Vagina (tissue), 2 donors: ENCODE measurements around the gene TNS3.

Experiments
- POLR2A ChIP-seq, 2 donors: fragments of 450-650 bp; IDR thresholded peaks; one replicate each; pipeline ENCODE4 v1.6.1; 2017; ENCODE audit warnings: antibody characterized with exemption in 2 of 2, mild to moderate bottlenecking in 2 of 2, moderate library complexity in 2 of 2
- POLR2AphosphoS5 ChIP-seq, 2 donors: sonication (generic); formaldehyde crosslinking; IDR thresholded peaks; one replicate each; pipeline ENCODE4 v1.9.0; 2017; ENCODE audit warnings: antibody characterized with exemption in 2 of 2, mild to moderate bottlenecking in 2 of 2, low read depth in 1 of 2; ENCODE audit not compliant: insufficient read depth in 1 of 2
- TF ChIP-seq, protein P1 (sequence below), 3 experiments: fragments of 450-650 bp in 2 of 3; fragments of 200-600 bp in 1 of 3; sonication (generic) in 1 of 3; IDR thresholded peaks; one replicate each; pipeline ENCODE4 v1.5.1; 2017 to 2019; ENCODE audit warnings: antibody characterized with exemption in 3 of 3, mild to moderate bottlenecking in 2 of 3, moderate library complexity in 2 of 3

GRCh38 chr7:47549397-47549796 is 32.5 kb downstream of the TNS3 start:
- no peak for TF ChIP-seq POLR2A (IDR thresholded peaks at IDR 0.05)
- no peak for TF ChIP-seq POLR2AphosphoS5 (IDR thresholded peaks at IDR 0.05; ENCODE audit: insufficient read depth in 1 of 2, low read depth in 1 of 2)
- TF ChIP-seq, protein P1, sequence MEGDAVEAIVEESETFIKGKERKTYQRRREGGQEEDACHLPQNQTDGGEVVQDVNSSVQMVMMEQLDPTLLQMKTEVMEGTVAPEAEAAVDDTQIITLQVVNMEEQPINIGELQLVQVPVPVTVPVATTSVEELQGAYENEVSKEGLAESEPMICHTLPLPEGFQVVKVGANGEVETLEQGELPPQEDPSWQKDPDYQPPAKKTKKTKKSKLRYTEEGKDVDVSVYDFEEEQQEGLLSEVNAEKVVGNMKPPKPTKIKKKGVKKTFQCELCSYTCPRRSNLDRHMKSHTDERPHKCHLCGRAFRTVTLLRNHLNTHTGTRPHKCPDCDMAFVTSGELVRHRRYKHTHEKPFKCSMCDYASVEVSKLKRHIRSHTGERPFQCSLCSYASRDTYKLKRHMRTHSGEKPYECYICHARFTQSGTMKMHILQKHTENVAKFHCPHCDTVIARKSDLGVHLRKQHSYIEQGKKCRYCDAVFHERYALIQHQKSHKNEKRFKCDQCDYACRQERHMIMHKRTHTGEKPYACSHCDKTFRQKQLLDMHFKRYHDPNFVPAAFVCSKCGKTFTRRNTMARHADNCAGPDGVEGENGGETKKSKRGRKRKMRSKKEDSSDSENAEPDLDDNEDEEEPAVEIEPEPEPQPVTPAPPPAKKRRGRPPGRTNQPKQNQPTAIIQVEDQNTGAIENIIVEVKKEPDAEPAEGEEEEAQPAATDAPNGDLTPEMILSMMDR (IDR thresholded peaks at IDR 0.05), result no peak
